ENCODE measurements around the gene KRT79. TPM values are rescaled to one million over a fixed set of nuclear protein-coding genes. Genes with fewer than 3 reads are reported as not detected.
A peak's percentile ranks its signal among the peaks of the same experiment; 100 is the strongest.

Gene KRT79
- total RNA-seq, 4 donors from 2014 or later = not detected

DNA sequence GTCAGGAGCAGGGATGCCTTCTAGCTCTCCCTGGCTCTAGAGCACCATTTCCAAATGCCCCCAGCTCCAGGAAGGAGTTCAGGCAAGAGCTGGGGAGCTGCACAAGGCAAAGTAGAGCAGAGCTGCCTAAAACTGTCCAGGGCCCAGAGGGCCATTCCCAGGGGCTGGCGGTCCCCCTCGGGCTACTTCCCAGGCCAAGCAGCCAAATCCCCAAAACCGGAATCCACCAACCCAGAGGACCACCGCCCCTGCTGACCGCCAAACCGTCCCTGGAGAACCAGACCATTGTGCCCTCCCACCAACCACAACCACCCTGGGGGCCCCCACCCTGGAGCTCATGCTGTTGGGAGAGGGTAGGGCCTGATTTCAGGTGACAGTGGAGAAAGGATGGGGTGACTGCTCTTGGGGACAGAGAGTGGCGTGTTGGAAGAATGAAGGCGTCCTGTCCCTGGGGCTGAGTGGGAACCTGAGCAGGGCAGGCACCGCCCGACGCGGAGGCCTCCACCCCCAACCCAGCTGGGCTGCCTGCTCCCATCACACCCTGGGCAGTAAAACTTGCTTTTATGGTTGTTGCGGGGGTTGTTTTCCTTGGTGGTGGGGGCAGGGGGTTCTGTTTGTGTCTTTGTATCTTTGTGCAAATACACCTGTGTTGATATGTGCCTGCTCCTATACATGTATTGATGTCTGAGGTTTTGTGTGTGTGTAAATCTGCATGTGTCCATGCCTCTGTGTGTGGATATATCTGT is 38.7 kb upstream of the KRT79 start:
- no peaks in the 10 kb centered on the region for H3K9me3 ChIP-seq
- 100% methylated on average over 1 of the region's 13 CpGs for WGBS
- DNase-seq (ENCODE audit: extremely low spot score) = no peak
- peak overlapping the region in 2 of 4 donors; percentile 6 to 81 for H3K27ac ChIP-seq (replicated peaks in 1 of 4)
- H3K36me3 ChIP-seq = no peaks in the 10 kb centered on the region
- H3K27me3 ChIP-seq = no peaks in the 10 kb centered on the region
- no peak for TF ChIP-seq CTCF (IDR thresholded peaks at IDR 0.05)
- no peak for TF ChIP-seq EP300 (IDR thresholded peaks at IDR 0.05)
- no peak for TF ChIP-seq POLR2AphosphoS5 (IDR thresholded peaks at IDR 0.05)
- TF ChIP-seq POLR2A (IDR thresholded peaks at IDR 0.05; ENCODE audit: low read depth) = no peak
- intact Hi-C loops (cut with DNase I) = no loop called here
- H3K4me3 ChIP-seq = no peak overlapping the region
- peaks cover 29 to 43% (median 34%) of the 10 kb centered on the region in 4 donors for H3K4me1 ChIP-seq

DNA sequence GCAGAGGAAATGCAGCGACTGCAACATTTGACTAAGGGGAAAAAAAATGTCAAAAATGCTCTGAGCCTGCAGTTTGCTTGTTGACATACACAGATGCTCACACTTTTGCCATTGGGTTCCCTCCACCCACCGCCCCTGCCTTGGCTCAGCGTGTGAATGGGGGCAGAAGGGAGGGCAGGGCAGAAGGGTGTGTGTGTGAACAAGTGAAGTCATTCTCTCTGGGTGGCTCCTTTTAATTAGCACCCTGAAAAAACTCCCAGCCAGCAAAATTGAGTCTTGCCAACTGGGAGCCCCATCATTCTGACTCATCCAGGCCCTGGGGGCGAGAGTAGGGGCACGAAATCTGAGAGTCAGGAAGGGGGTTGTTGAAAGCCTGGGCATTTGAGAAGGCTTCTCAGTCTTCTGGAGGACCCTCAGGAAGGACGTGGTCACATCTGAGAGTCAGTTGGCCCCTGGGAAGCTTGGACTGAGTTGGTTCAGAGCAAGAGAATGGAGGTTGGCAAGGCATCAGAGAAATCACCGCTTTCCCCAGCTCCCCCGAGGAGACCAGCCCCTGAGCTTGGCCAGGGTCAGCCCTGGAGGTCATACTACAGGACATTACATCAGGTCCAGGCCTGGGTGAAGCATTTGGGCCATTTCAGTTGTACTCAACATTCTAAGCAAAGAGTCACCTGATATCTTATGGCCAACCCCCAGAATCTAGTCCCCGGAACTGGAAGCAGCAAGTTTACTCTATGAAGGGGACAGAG is 37.4 kb upstream of the KRT79 start:
- TF ChIP-seq POLR2AphosphoS5 (IDR thresholded peaks at IDR 0.05) (peak; percentile 20 to 23), CTCF (IDR thresholded peaks at IDR 0.05) (no peak)
- H3K27ac ChIP-seq (replicated peaks in 1 of 4) = peak overlapping the region; percentile 32 to 62 (median 54)
- DNase-seq (ENCODE audit: extremely low spot score) = no peak
- intact Hi-C loops (cut with DNase I) = no loop called here
- H3K9me3 ChIP-seq = no peaks in the 10 kb centered on the region
- no peaks in the 10 kb centered on the region for H3K36me3 ChIP-seq
- H3K27me3 ChIP-seq = no peaks in the 10 kb centered on the region
- H3K4me3 ChIP-seq = no peak overlapping the region
- 57% methylated on average over 8 of the region's 9 CpGs for WGBS
- H3K4me1 ChIP-seq = peaks cover 29 to 43% (median 34%) of the 10 kb centered on the region in 4 donors

GRCh38 chr12:52870361-52871290 is 36.5 kb upstream of the KRT79 start:
- no peak for DNase-seq (ENCODE audit: extremely low spot score)
- WGBS = 35% methylated on average over 12 of the region's 14 CpGs

More at GRCh38 chr12:52870361-52871290, 36.5 kb upstream of the KRT79 start:
- H3K27me3 ChIP-seq = no peaks in the 10 kb centered on the region
- no peaks in the 10 kb centered on the region for H3K36me3 ChIP-seq
- peaks cover 29 to 43% (median 34%) of the 10 kb centered on the region in 4 donors for H3K4me1 ChIP-seq
- H3K4me3 ChIP-seq = no peak overlapping the region
- peak overlapping the region in 3 of 4 donors; percentile 36 to 55 (median 52) for H3K27ac ChIP-seq (replicated peaks in 1 of 4)
- no peak for TF ChIP-seq POLR2A (IDR thresholded peaks at IDR 0.05; ENCODE audit: low read depth)
- peak; percentile 54 to 69 (median 69) for TF ChIP-seq CTCF (IDR thresholded peaks at IDR 0.05)
- no peak for TF ChIP-seq EP300 (IDR thresholded peaks at IDR 0.05)
- no peak for TF ChIP-seq POLR2AphosphoS5 (IDR thresholded peaks at IDR 0.05)
- H3K9me3 ChIP-seq = no peaks in the 10 kb centered on the region
- intact Hi-C loops (cut with DNase I) = no loop called here
